Inferior parietal cortex (tissue), 1 donor: Measurements from ENCODE around the gene SLC35F5.
A peak's percentile ranks its signal among the peaks of the same experiment; 100 is the strongest.
"Not testable (repeated sequence)": the region's sequence is repeated elsewhere in the genome, so short reads cannot be mapped to it uniquely, and the experiment has no call there.

ENCODE experiments used
- DNase-seq: peaks from one replicate; pipeline ENCODE4 v3.0.0-alpha.2; 2016; ENCODE audit errors: extremely low spot score

Gene SLC35F5

DNA sequence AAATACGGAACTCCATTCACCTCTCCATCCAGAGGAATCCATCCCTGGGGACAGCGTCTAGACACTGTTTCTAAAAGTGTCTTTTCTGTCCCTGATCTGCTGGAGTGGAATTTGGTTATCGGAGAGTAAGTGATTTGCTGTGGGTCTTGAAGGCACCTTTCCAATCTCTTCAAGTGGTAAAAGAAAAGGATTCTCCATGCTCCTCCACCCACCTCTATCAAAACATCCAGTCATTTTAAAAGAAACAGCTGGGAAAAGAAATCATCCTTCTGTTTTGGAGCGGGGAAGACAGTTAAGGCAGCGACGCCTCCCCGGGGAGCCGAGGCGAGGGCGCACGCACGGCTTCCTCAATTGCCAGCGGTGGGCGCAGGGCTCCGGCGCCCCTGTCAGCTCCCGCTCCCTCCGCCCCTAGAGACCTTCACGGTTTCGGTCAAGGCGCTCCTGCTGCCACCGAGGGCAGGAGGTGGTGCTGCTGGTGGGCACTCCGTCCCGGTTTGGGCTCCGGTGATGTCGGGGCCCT is 547 bp downstream of the SLC35F5 start:
- peak; percentile 35 for DNase-seq

- DNase-seq: peak; percentile 13
These were observed 1.2 kb downstream of the SLC35F5 start for GRCh38 chr2:113755035-113755834.

GRCh38 chr2:113754160-113754559 is 2.3 kb downstream of the SLC35F5 start:
- DNase-seq: no peak

- no peak for DNase-seq
These were observed 6.1 kb downstream of the SLC35F5 start for GRCh38 chr2:113750385-113750784.

DNA sequence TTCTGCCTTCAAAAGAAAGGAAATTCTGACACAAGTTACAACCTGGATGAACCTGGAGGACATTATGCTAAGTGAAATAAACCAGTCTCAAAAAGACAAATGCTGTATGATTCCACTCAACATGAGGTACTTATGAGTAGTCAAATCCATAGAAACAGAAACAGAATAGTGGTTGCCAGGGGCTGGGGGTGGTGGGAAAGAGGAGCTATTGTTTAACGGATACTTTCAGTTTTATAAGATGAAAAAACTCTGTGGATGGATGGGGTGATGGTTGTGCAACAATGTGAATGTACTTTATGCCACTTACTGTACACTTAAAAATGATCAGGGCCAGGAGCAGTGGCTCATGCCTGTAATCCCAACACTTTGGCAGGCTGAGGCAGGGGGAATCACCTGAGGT is 15.4 kb downstream of the SLC35F5 start:
- no peak for DNase-seq

- DNase-seq: no peak
These were observed 16.6 kb downstream of the SLC35F5 start for GRCh38 chr2:113739849-113740248.

DNA sequence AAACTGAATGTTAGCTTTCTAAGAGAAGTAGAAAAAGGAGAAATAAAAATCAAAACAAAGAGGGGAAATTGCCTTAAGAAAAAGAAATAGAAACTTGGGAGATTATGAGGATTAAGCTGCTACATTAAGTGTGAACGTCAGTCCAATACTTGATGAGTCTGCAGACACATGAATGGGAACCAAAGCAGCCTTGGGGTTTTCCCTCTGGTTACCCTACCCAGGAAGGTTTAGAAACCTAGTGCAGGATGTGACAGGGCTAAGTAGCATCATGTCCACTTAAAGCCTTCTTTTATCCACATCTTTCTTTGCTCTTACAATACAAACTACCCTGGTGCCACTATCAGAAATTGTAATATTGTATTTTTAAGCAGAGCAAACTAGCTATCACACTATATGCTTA is 22.3 kb downstream of the SLC35F5 start:
- no peak for DNase-seq

- no peak for DNase-seq
These were observed 32.4 kb downstream of the SLC35F5 start for GRCh38 chr2:113724010-113724409.

- no peak for DNase-seq
These were observed 33.0 kb downstream of the SLC35F5 start for GRCh38 chr2:113723411-113723810.

- no peak for DNase-seq
These were observed 36.3 kb downstream of the SLC35F5 start for GRCh38 chr2:113720167-113720566.

- no peak for DNase-seq
These were observed 40.2 kb downstream of the SLC35F5 start for GRCh38 chr2:113716291-113716690.

DNA sequence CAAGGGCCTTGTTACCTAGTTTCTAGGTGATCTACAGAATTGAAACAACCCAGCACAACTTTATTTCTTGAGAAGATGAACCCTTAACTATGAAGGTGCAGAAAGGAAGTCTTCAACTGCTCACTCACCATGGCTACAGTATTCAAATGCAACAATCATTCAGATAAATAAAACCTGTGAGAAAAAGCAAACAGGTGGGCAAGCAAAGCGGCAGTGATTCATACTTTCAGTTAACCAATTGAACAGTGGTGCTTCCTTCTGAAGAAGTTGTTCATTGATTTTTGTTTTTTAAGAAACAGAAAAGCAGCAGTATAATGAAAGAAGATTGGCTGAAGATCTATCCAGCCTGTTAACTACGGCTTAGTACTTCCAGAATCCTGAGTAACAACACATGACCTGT is 43.5 kb downstream of the SLC35F5 start:
- no peak for DNase-seq

GRCh38 chr2:113711851-113712250 is 44.6 kb downstream of the SLC35F5 start:
- no peak for DNase-seq

GRCh38 chr2:113709022-113709421 is 47.4 kb downstream of the SLC35F5 start:
- no peak for DNase-seq

- no peak for DNase-seq
These were observed 49.3 kb downstream of the SLC35F5 start for GRCh38 chr2:113707106-113707505.

DNA sequence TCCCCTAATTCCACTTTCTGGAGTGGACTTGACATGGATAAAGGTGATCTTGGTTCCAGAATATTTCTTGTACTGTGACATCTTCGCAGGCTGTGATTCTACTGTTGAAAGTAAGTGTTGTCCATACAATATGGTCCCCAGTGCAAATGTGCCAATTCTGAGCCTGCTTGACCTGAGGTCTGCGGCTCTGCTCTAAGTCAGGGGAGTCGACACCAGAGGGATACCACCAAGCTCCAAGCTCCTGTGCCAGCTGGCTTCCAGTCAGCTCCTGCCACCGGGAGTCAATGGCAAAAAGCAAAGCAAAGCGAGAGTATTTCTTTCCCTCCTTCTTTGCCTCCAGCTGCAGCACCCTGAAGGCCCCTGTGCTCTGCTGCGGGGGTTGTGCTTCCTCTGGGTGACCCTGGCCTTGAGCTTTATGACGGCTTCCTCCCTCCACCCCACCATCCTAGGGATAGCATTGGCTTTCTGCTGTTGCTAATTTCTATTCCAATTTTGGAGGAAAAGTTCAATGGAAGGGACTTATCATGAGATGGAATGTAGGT is 50.4 kb downstream of the SLC35F5 start:
- no peak for DNase-seq

GRCh38 chr2:113704300-113704993 is 52.0 kb downstream of the SLC35F5 start:
- not testable (repeated sequence) for DNase-seq

DNA sequence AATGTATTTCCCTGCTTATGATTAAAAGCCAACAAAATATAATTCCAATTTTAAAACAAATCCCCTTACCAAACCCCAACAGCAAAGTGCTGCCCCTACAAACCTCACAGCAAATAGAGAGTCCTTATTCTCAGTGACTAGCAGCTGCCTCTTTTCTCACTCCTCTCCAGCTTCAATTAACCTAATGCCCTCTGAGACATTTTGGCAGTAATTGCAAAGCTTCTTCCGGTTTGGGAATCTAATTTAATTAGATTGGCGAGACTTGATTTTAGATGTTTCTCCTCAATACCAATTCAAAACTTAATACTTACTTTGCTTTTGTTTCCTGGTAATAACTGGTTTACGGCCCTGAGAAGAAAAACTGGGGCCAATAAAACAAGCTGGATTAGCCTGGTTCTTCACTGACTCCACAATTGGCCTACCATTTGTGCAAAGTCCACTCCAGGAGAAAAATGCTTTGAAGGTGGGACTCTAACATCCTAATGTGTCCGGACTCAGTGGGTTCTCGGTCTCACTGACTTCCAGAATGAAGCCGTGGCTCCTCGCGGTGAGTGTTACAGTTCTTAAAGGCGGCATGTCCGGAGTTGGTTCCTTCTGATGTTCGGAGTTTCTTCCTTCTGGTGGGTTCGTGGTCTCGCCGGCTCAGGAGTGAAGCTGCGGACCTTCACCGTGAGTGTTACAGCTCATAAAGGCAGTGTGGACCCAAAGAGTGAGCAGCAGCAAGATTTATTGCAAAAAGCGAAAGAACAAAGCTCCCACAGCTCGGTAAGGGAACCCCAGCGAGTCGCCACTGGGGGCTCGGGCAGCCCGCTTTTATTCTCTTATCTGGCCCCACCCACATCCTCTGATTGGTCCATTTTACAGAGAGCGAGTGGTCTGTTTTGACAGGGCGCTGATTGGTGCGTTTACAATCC is 52.8 kb downstream of the SLC35F5 start:
- DNase-seq: no peak

DNA sequence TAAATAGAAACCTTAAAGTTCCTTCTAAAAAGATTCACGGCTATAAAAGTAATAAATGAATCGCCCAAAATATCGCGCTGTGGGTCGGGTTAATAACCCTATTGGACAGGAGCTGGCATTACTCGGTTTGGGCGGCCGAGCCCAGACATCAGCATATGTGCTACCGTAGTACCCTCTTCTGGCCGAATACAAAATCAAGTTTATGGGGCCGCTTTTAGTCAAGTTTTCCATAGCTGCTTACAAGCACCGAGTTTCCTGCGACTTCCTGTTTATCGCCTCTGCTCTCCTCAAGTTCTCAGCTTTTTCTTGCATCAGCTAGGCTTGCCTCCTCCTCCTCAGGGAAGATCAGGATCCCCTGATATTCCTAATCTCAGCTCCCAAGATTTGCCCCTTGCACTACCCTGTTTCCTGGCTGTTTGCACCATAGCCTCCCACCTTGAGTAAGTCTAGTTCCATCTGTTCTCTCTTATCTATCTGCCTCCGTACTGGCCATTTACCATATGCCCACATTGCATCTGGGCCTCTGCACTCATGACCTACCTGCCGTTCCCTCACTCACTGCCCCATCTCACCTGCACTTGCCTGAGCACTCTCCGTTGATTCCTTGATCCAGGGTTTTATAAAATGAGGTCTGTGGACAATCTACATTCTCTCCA is 56.1 kb downstream of the SLC35F5 start:
- DNase-seq: no peak

GRCh38 chr2:113698892-113699447 is 57.5 kb downstream of the SLC35F5 start:
- no peak for DNase-seq

DNA sequence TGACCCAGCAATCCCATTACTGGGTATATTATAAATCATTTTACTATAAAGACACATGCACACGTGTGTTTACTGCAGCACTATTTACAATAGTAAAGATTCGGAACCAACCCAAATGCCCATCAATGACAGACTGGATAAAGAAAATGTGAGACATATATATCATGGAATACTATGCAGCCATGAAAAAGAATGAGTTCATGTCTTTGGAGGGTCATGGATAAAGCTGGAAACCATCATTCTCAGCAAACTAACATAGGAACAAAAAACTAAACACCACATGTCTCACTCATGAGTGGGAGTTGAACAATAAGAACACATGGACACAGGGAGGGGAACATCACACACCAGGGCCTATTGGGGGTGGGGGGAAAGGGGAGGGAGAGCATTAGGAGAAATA is 58.2 kb downstream of the SLC35F5 start:
- DNase-seq: not testable (repeated sequence)
